Fibroblast of lung (primary cell): ENCODE results near the gene ATP23.

ENCODE experiments used
- CTCF ChIP-seq, 2 donors: IDR thresholded peaks in 1 of 2; conservative IDR thresholded peaks in 1 of 2; 1 replicate in 1 of 2; 2 replicates in 1 of 2; pipeline ENCODE4 v1.5.1; 2011 to 2012; ENCODE audit warnings: low read length in 2 of 2, control low read depth in 1 of 2, inconsistent platforms in 1 of 2, low read depth in 1 of 2, mild to moderate bottlenecking in 1 of 2
- EZH2 ChIP-seq: IDR thresholded peaks from 2 replicates; pipeline ENCODE4 v1.5.1; 2012; ENCODE audit warnings: low read length, control low read depth, mild to moderate bottlenecking; ENCODE audit errors: missing control alignments

GRCh38 chr12:57984629-57985151, 43.3 kb downstream of the ATP23 start:
- TF ChIP-seq CTCF (conservative IDR thresholded peaks at IDR 0.05 in 1 of 2, IDR thresholded peaks at IDR 0.05 in 1 of 2; ENCODE audit: low read depth in 1 of 2, low read length in 2 of 2) (no peak), EZH2 (no peak)
